ENCODE results near the gene IGF1R.

GRCh38 chr15:98725874-98726273 is 77.5 kb downstream of the IGF1R start:
- TF ChIP-seq CTCF (conservative IDR thresholded peaks at IDR 0.05 in 1 of 2, IDR thresholded peaks at IDR 0.05 in 1 of 2; ENCODE audit: extremely low read depth in 1 of 2, insufficient read depth in 1 of 2, low read depth in 1 of 2, low read length in 2 of 2) (no peak), EZH2 (IDR thresholded peaks at IDR 0.05; ENCODE audit: borderline replicate concordance, low read length) (no peak)

Data from mammary epithelial cell (primary cell).